Hepatocyte (in vitro differentiated cells): ENCODE data around the gene ZNF280D. TPM values are rescaled to one million over a fixed set of nuclear protein-coding genes. Genes with fewer than 3 reads are reported as not detected.

Experiments used
- DNase-seq: peaks from one replicate; pipeline ENCODE4 v3.0.0-alpha.2; 2016; ENCODE audit warnings: low spot score
- H2AFZ ChIP-seq: fragments of 200-600 bp; sonication (generic); 2 replicates; pipeline ENCODE4 v1.6.0; 2016; ENCODE audit warnings: antibody characterized with exemption, mild to moderate bottlenecking
- H3K27ac ChIP-seq: fragments of 200-600 bp; sonication (generic); 2 replicates; pipeline ENCODE4 v1.5.1; 2016; ENCODE audit warnings: mild to moderate bottlenecking
- H3K27me3 ChIP-seq: fragments of 200-600 bp; sonication (generic); 2 replicates; pipeline ENCODE4 v1.6.1; 2016
- H3K36me3 ChIP-seq: fragments of 200-600 bp; sonication (generic); replicated peaks from 2 replicates; pipeline ENCODE4 v1.5.1; 2016; ENCODE audit warnings: low read depth; ENCODE audit not compliant: insufficient read depth
- H3K4me1 ChIP-seq: fragments of 200-600 bp; sonication (generic); 2 replicates; pipeline ENCODE4 v1.5.1; 2016; ENCODE audit warnings: mild to moderate bottlenecking, moderate library complexity; ENCODE audit not compliant: insufficient read depth
- H3K4me2 ChIP-seq: fragments of 200-600 bp; sonication (generic); 2 replicates; pipeline ENCODE4 v1.6.0; 2016
- H3K4me3 ChIP-seq: fragments of 200-600 bp; sonication (generic); 2 replicates; pipeline ENCODE4 v1.5.1; 2016; ENCODE audit warnings: mild to moderate bottlenecking
- H3K79me2 ChIP-seq: fragments of 200-600 bp; sonication (generic); 2 replicates; pipeline ENCODE4 v1.6.0; 2017; ENCODE audit warnings: mild to moderate bottlenecking
- H3K9me2 ChIP-seq: fragments of 200-600 bp; sonication (generic); replicated peaks from 2 replicates; pipeline ENCODE4 v1.6.0; 2017; ENCODE audit warnings: mild to moderate bottlenecking; ENCODE audit not compliant: insufficient read depth
- H3K9me3 ChIP-seq: fragments of 200-600 bp; sonication (generic); 2 replicates; pipeline ENCODE4 v1.5.1; 2016; ENCODE audit warnings: low read depth, mild to moderate bottlenecking
- H4K20me1 ChIP-seq: fragments of 200-600 bp; sonication (generic); 2 replicates; pipeline ENCODE4 v1.6.0; 2016; ENCODE audit warnings: mild to moderate bottlenecking; ENCODE audit not compliant: insufficient read depth, poor library complexity, severe bottlenecking
- EZH2 ChIP-seq: fragments of 200-600 bp; sonication (generic); IDR thresholded peaks from 2 replicates; pipeline ENCODE4 v1.6.1; 2016; ENCODE audit warnings: antibody characterized with exemption, mild to moderate bottlenecking, borderline replicate concordance
- EZH2phosphoT487 ChIP-seq: fragments of 200-600 bp; sonication (generic); IDR thresholded peaks from one replicate; pipeline ENCODE4 v1.6.1; 2018; ENCODE audit warnings: antibody characterized with exemption, mild to moderate bottlenecking, low read depth, moderate library complexity; ENCODE audit not compliant: unreplicated experiment, severe bottlenecking
- WGBS: methylation state at CpG from one replicate; pipeline ENCODE4 v1.1.6; 2016; ENCODE audit warnings: low lambda C conversion rate; ENCODE audit errors: missing lambda C conversion rate; 5-methylcytosine and 5-hydroxymethylcytosine counted together
- polyA plus RNA-seq: library from polyadenylated mRNA; unstranded; fragments of >200 nt; fragmentation: Nextera tagmentation; extraction: Ambion mirVana; gene quantifications from 2 replicates; pipeline ENCODE4 v1.2.1, GENCODE V29; 2016
- total RNA-seq: library from RNA; depleted of rRNA; stranded (reverse); fragments of >200 nt; gene quantifications from 2 replicates; pipeline ENCODE4 v1.2.3, GENCODE V29; 2014
- TF ChIP-seq, protein P1 (sequence below): fragments of 200-600 bp; sonication (generic); IDR thresholded peaks from 2 replicates; pipeline ENCODE4 v1.5.1; 2016; ENCODE audit warnings: antibody characterized with exemption, mild to moderate bottlenecking; ENCODE audit not compliant: poor library complexity

ZNF280D gene
- total and polyA plus RNA-seq, 2 experiments from 2014 or later = 0.54 to 0.87 TPM

GRCh38 chr15:56699743-56700142 lies 33.6 kb downstream of the ZNF280D start:
- 88% methylated on average over 1 of the region's 1 CpG for WGBS
- no peak for DNase-seq
- Histone ChIP-seq H3K27ac (no peak overlapping the region), H3K4me3 (no peak overlapping the region), H2AFZ (no peak overlapping the region), H3K79me2 (no peaks in the 10 kb centered on the region), H3K36me3 (no peaks in the 10 kb centered on the region), H3K9me3 (no peaks in the 10 kb centered on the region), H3K4me2 (no peak overlapping the region), H3K4me1 (no peaks in the 10 kb centered on the region), H4K20me1 (no peaks in the 10 kb centered on the region), H3K27me3 (no peaks in the 10 kb centered on the region), H3K9me2 (no peaks in the 10 kb centered on the region)
- no peak for TF ChIP-seq EZH2
- TF ChIP-seq EZH2phosphoT487 = no peak
- TF ChIP-seq, protein P1, sequence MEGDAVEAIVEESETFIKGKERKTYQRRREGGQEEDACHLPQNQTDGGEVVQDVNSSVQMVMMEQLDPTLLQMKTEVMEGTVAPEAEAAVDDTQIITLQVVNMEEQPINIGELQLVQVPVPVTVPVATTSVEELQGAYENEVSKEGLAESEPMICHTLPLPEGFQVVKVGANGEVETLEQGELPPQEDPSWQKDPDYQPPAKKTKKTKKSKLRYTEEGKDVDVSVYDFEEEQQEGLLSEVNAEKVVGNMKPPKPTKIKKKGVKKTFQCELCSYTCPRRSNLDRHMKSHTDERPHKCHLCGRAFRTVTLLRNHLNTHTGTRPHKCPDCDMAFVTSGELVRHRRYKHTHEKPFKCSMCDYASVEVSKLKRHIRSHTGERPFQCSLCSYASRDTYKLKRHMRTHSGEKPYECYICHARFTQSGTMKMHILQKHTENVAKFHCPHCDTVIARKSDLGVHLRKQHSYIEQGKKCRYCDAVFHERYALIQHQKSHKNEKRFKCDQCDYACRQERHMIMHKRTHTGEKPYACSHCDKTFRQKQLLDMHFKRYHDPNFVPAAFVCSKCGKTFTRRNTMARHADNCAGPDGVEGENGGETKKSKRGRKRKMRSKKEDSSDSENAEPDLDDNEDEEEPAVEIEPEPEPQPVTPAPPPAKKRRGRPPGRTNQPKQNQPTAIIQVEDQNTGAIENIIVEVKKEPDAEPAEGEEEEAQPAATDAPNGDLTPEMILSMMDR = no peak

- Histone ChIP-seq H3K79me2 (no peaks in the 10 kb centered on the region), H3K4me1 (no peaks in the 10 kb centered on the region), H3K36me3 (no peaks in the 10 kb centered on the region), H3K4me3 (no peak overlapping the region), H2AFZ (no peak overlapping the region), H3K4me2 (no peak overlapping the region), H3K9me2 (no peaks in the 10 kb centered on the region), H3K27me3 (no peaks in the 10 kb centered on the region), H3K9me3 (no peaks in the 10 kb centered on the region), H3K27ac (no peak overlapping the region), H4K20me1 (no peaks in the 10 kb centered on the region)
- DNase-seq = no peak
- 96% methylated on average over 2 of the region's 2 CpGs for WGBS
- TF ChIP-seq, protein P1 = no peak
- no peak for TF ChIP-seq EZH2
- no peak for TF ChIP-seq EZH2phosphoT487
These were observed 35.0 kb downstream of the ZNF280D start for GRCh38 chr15:56698270-56698669.

DNA sequence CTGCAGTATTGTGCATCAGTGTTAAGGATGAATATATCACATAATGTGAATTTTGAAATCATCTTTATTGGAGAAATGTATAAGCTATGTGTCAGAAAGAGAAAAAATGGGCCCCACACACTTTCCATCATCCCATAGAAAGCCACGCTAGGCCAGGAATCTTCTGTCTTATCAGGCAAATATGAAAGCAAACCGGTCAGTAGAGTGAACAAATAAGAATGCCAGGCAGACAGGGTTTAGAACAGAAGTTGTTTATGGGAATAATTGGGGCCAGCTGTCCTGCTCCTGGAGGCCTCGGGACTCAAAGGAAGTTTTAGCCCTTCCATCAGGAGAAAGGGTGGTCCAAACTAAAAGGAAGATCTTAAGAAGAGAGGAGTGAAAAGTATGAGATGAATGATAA lies 39.5 kb downstream of the ZNF280D start:
- Histone ChIP-seq H3K4me2 (no peak overlapping the region), H3K27ac (no peak overlapping the region), H4K20me1 (no peaks in the 10 kb centered on the region), H3K36me3 (no peaks in the 10 kb centered on the region), H3K27me3 (no peaks in the 10 kb centered on the region), H3K4me1 (no peaks in the 10 kb centered on the region), H3K79me2 (no peaks in the 10 kb centered on the region), H2AFZ (no peak overlapping the region), H3K9me3 (no peaks in the 10 kb centered on the region), H3K9me2 (no peaks in the 10 kb centered on the region), H3K4me3 (no peak overlapping the region)
- 42% methylated on average over 3 of the region's 3 CpGs for WGBS
- DNase-seq = no peak
- TF ChIP-seq EZH2phosphoT487 (no peak), EZH2 (no peak)
- TF ChIP-seq, protein P1 = no peak

DNA sequence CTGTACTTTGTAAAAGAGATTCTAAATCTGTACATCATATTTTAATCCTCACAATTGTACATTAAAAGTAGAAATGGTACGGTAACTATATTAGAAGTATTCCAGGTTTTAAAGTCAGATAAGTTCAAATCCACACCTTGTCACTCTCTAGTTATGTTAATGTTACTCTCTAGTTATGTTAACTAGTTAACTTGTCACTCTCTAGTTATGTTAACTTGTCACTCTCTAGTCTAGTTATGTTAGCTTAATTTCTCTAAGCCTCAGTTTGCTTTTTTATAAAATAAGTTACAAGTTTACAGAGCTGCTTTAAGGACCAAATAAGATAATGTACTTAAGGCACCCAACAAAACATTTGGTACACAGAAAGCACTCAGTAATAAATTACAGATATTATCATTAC lies 42.6 kb downstream of the ZNF280D start:
- Histone ChIP-seq H3K9me3 (no peaks in the 10 kb centered on the region), H3K79me2 (no peaks in the 10 kb centered on the region), H3K9me2 (no peaks in the 10 kb centered on the region), H3K4me2 (no peak overlapping the region), H3K4me1 (no peaks in the 10 kb centered on the region), H2AFZ (no peak overlapping the region), H3K27me3 (no peaks in the 10 kb centered on the region), H3K36me3 (no peaks in the 10 kb centered on the region), H3K4me3 (no peak overlapping the region), H4K20me1 (no peaks in the 10 kb centered on the region), H3K27ac (no peak overlapping the region)
- no peak for TF ChIP-seq EZH2phosphoT487
- TF ChIP-seq, protein P1 = no peak
- TF ChIP-seq EZH2 = no peak
- 89% methylated on average over 1 of the region's 1 CpG for WGBS
- DNase-seq = no peak
